GM06990 (cell line): ENCODE results near the gene C12orf57.

Experiments used
- DNase-seq: peaks from one replicate; pipeline ENCODE4 v3.0.0-alpha.2; 2011; ENCODE audit not compliant: insufficient read length; ENCODE audit errors: extremely low read depth
- H3K27me3 ChIP-seq: replicated peaks from 2 replicates; pipeline ENCODE4 v1.6.0; 2011; ENCODE audit warnings: low read length; ENCODE audit not compliant: control insufficient read depth, insufficient read depth
- H3K36me3 ChIP-seq: 2 replicates; pipeline ENCODE4 v1.5.1; 2011; ENCODE audit warnings: low read length; ENCODE audit not compliant: control insufficient read depth, insufficient read depth
- H3K4me3 ChIP-seq: replicated peaks from 2 replicates; pipeline ENCODE4 v1.5.1; 2011; ENCODE audit warnings: low read depth, mild to moderate bottlenecking, control low read depth, low read length
- CTCF ChIP-seq: IDR thresholded peaks from 2 replicates; pipeline ENCODE4 v1.5.1; 2011; ENCODE audit warnings: low read length, control low read depth, mild to moderate bottlenecking, inconsistent platforms; ENCODE audit not compliant: insufficient read depth, poor library complexity, severe bottlenecking

The C12orf57 gene

GRCh38 chr12:6957151-6957701 lies 13.4 kb downstream of the C12orf57 start:
- H3K4me3 ChIP-seq: peak overlapping the region; percentile 35; the same call in 1 of the 2 replicates

GRCh38 chr12:6957741-6958608 lies 14.2 kb downstream of the C12orf57 start:
- no peak for DNase-seq
- Histone ChIP-seq H3K27me3 (no peaks in the 10 kb centered on the region), H3K4me3 (peak overlapping the region; percentile 35), H3K36me3 (peaks cover 58% of the 10 kb centered on the region)
- no peak for TF ChIP-seq CTCF

More at GRCh38 chr12:6957151-6957701, 13.4 kb downstream of the C12orf57 start:
- Histone ChIP-seq H3K36me3 (peaks cover 65% of the 10 kb centered on the region), H3K27me3 (no peaks in the 10 kb centered on the region)
- DNase-seq: no peak
- TF ChIP-seq CTCF: no peak

GRCh38 chr12:6958609-6959057 lies 14.8 kb downstream of the C12orf57 start:
- DNase-seq: no peak
- Histone ChIP-seq H3K27me3 (no peaks in the 10 kb centered on the region), H3K4me3 (peak overlapping the region; percentile 35), H3K36me3 (peaks cover 56% of the 10 kb centered on the region)
- TF ChIP-seq CTCF: no peak

GRCh38 chr12:6959058-6959804 lies 15.4 kb downstream of the C12orf57 start:
- no peak for TF ChIP-seq CTCF
- Histone ChIP-seq H3K4me3 (peak overlapping the region; percentile 49), H3K27me3 (no peaks in the 10 kb centered on the region), H3K36me3 (peaks cover 57% of the 10 kb centered on the region)
- peak; percentile 85 for DNase-seq

- Histone ChIP-seq H3K27me3 (no peaks in the 10 kb centered on the region), H3K36me3 (peaks cover 54% of the 10 kb centered on the region), H3K4me3 (peak overlapping the region; percentile 49)
- DNase-seq: no peak
- no peak for TF ChIP-seq CTCF
These were observed 16.2 kb downstream of the C12orf57 start for GRCh38 chr12:6959805-6960592.
